WTC11 (cell line): Measurements from ENCODE around the gene BACH2. TPM values are rescaled to one million over a fixed set of nuclear protein-coding genes. Genes with fewer than 3 reads are reported as not detected.

Experiments used
- ATAC-seq: fragments of 200-7000 bp; cut with Tn5 transposase; 2 replicates; pipeline ENCODE4 v1.10.0; 2021; ENCODE audit warnings: mild to moderate bottlenecking, moderate library complexity
- CTCF ChIA-PET: fragments of 300-600 bp; sonication (Branson Sonifier 250); formaldehyde crosslinking; loops from one replicate; lab custom pipeline; 2021; ENCODE audit warnings: antibody characterized with exemption; lab: Charles Lee
- POLR2A ChIA-PET: fragments of 350-600 bp; sonication (Branson Sonifier 250); formaldehyde crosslinking; loops from one replicate; lab custom pipeline; 2021; ENCODE audit warnings: antibody characterized with exemption; lab: Charles Lee
- DNase-seq: peaks from one replicate; pipeline ENCODE4 v3.0.0; 2021; ENCODE audit warnings: low spot score
- H3K27ac Mint-ChIP-seq: 2 replicates; pipeline ENCODE4 v1.8.0; 2021; ENCODE audit warnings: mixed read lengths
- H3K27me3 Mint-ChIP-seq: 2 replicates; pipeline ENCODE4 v1.8.0; 2021; ENCODE audit warnings: low read depth, mild to moderate bottlenecking, moderate library complexity, mixed read lengths
- H3K36me3 Mint-ChIP-seq: 2 replicates; pipeline ENCODE4 v1.8.0; 2021; ENCODE audit warnings: mixed read lengths
- H3K4me1 Mint-ChIP-seq: 2 replicates; pipeline ENCODE4 v1.8.0; 2022; ENCODE audit warnings: mixed read lengths
- H3K4me3 Mint-ChIP-seq: 2 replicates; pipeline ENCODE4 v1.8.0; 2021; ENCODE audit warnings: mild to moderate bottlenecking, moderate library complexity, mixed read lengths
- H3K9me3 Mint-ChIP-seq: 2 replicates; pipeline ENCODE4 v1.8.0; 2021; ENCODE audit warnings: mixed read lengths
- ARID4B ChIP-seq: sonication (generic); formaldehyde crosslinking; IDR thresholded peaks from 2 replicates; pipeline ENCODE4 v1.8.0; 2023; ENCODE audit warnings: missing genetic modification reagents, mild to moderate bottlenecking, borderline replicate concordance
- CTCF ChIP-seq: fragments of 200-600 bp; IDR thresholded peaks from 2 replicates; pipeline ENCODE4 v1.8.0; 2022; ENCODE audit warnings: antibody characterized with exemption
- E2F5 ChIP-seq: sonication (generic); formaldehyde crosslinking; IDR thresholded peaks from 2 replicates; pipeline ENCODE4 v1.8.1; 2022; ENCODE audit warnings: mild to moderate bottlenecking, moderate library complexity, missing genetic modification reagents
- EMX1 ChIP-seq: fragments of 250-450 bp; sonication (Bioruptor Pico); IDR thresholded peaks from 2 replicates; pipeline ENCODE4 v1.8.0; 2021; ENCODE audit warnings: mild to moderate bottlenecking
- ESRRA ChIP-seq: sonication (generic); formaldehyde crosslinking; IDR thresholded peaks from 2 replicates; pipeline ENCODE4 v1.8.1; 2022; ENCODE audit warnings: mild to moderate bottlenecking, missing genetic modification reagents, borderline replicate concordance
- FOXJ3 ChIP-seq: sonication (generic); formaldehyde crosslinking; IDR thresholded peaks from 2 replicates; pipeline ENCODE4 v1.9.0; 2021; ENCODE audit warnings: missing genetic modification reagents, mild to moderate bottlenecking, borderline replicate concordance
- FOXP4 ChIP-seq: sonication (generic); formaldehyde crosslinking; IDR thresholded peaks from 2 replicates; pipeline ENCODE4 v1.8.0; 2022; ENCODE audit warnings: mild to moderate bottlenecking, missing genetic modification reagents
- HMGXB4 ChIP-seq: sonication (generic); formaldehyde crosslinking; IDR thresholded peaks from 2 replicates; pipeline ENCODE4 v1.8.1; 2023; ENCODE audit warnings: mild to moderate bottlenecking, moderate library complexity, missing genetic modification reagents
- MAX ChIP-seq: sonication (generic); formaldehyde crosslinking; IDR thresholded peaks from 2 replicates; pipeline ENCODE4 v1.8.0; 2022; ENCODE audit warnings: mild to moderate bottlenecking, missing genetic modification reagents
- MLX ChIP-seq: sonication (generic); formaldehyde crosslinking; IDR thresholded peaks from 2 replicates; pipeline ENCODE4 v1.8.1; 2023; ENCODE audit warnings: mild to moderate bottlenecking, missing genetic modification reagents, moderate library complexity
- NFYB ChIP-seq: sonication (generic); formaldehyde crosslinking; conservative IDR thresholded peaks from 2 replicates; pipeline ENCODE4 v1.8.0; 2022; ENCODE audit warnings: low read depth, missing genetic modification reagents
- NR1H2 ChIP-seq: sonication (generic); formaldehyde crosslinking; IDR thresholded peaks from 2 replicates; pipeline ENCODE4 v1.9.0; 2021; ENCODE audit warnings: mild to moderate bottlenecking, moderate library complexity, missing genetic modification reagents
- NR2C2 ChIP-seq: sonication (generic); formaldehyde crosslinking; IDR thresholded peaks from 2 replicates; pipeline ENCODE4 v1.8.0; 2022; ENCODE audit warnings: mild to moderate bottlenecking, missing genetic modification reagents
- STAT6 ChIP-seq: sonication (generic); formaldehyde crosslinking; conservative IDR thresholded peaks from 2 replicates; pipeline ENCODE4 v1.8.1; 2023; ENCODE audit warnings: mild to moderate bottlenecking, low read depth, missing genetic modification reagents, moderate library complexity
- ZNF138 ChIP-seq: sonication (generic); formaldehyde crosslinking; conservative IDR thresholded peaks from 2 replicates; pipeline ENCODE4 v1.8.1; 2022; ENCODE audit warnings: mild to moderate bottlenecking, moderate library complexity, missing genetic modification reagents
- ZNF232 ChIP-seq: sonication (generic); formaldehyde crosslinking; IDR thresholded peaks from 2 replicates; pipeline ENCODE4 v1.8.0; 2022; ENCODE audit warnings: mild to moderate bottlenecking, missing genetic modification reagents
- ZNF396 ChIP-seq: fragments of 250-450 bp; sonication (Bioruptor Pico); IDR thresholded peaks from 2 replicates; pipeline ENCODE4 v1.8.0; 2021; ENCODE audit warnings: mild to moderate bottlenecking, moderate library complexity, borderline replicate concordance
- ZNF425 ChIP-seq: fragments of 250-450 bp; sonication (Bioruptor Pico); conservative IDR thresholded peaks from 2 replicates; pipeline ENCODE4 v1.9.0; 2021; ENCODE audit warnings: mild to moderate bottlenecking
- ZNF512 ChIP-seq: sonication (generic); formaldehyde crosslinking; IDR thresholded peaks from 2 replicates; pipeline ENCODE4 v1.8.1; 2022; ENCODE audit warnings: missing genetic modification reagents, borderline replicate concordance
- total RNA-seq: library from RNA; stranded (reverse); gene quantifications from 3 replicates; pipeline ENCODE4 v1.2.3, GENCODE V29; 2021

The BACH2 gene
- total RNA-seq, 1 experiment from 2014 or later = 5.9 TPM

- DNase-seq (peak; percentile 26), ATAC-seq (no peak)
- Mint-ChIP-seq H3K4me1 (peaks cover 34% of the 10 kb centered on the region), H3K27ac (no peak overlapping the region), H3K4me3 (peak overlapping the region; percentile 74), H3K36me3 (no peaks in the 10 kb centered on the region), H3K27me3 (peaks cover 51% of the 10 kb centered on the region), H3K9me3 (peaks cover under 1% of the 10 kb centered on the region; the same call in 1 of the 2 replicates)
- POLR2A ChIA-PET = no interaction called here
- CTCF ChIA-PET = no interaction called here
- TF ChIP-seq ZNF512 (CRISPR knock-in tag) (no peak), E2F5 (no peak), ZNF138 (CRISPR knock-in tag) (no peak), FOXJ3 (CRISPR knock-in tag) (no peak), ZNF232 (no peak), ZNF425 (CRISPR knock-in tag) (no peak), EMX1 (CRISPR knock-in tag) (no peak), ARID4B (CRISPR knock-in tag) (no peak), HMGXB4 (no peak), ZNF396 (no peak), NR1H2 (CRISPR knock-in tag) (no peak), MLX (CRISPR knock-in tag) (no peak), ESRRA (CRISPR knock-in tag) (no peak), FOXP4 (no peak), NR2C2 (CRISPR knock-in tag) (no peak), STAT6 (CRISPR knock-in tag) (no peak), NFYB (CRISPR knock-in tag) (no peak), CTCF (no peak), MAX (no peak)
These were observed 2.0 kb downstream of the BACH2 start for GRCh38 chr6:90294614-90294988.
